ENCODE data around the gene SNX30.

Gene SNX30

DNA sequence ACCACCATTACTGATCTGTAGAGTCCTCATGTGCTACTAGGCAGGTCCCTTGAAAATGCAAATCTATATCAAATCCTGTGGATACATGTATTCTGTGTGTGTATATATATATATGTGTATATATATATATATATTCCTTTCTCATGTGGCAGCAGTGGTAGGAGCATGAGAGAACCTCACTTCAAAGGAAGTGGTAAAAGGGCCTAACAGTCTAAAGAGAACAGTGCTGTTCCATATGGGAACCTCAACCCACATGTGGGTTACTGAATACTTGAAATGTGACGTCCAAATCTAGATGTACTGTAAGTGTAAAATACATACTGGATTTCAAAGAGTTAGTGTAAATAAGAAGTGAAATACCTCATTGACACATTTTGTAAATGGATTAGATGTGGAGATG is 134.8 kb downstream of the SNX30 start (continued):
- TF ChIP-seq KLF7 (tag by site-specific recombination; IDR thresholded peaks at IDR 0.05; ENCODE audit: borderline replicate concordance) (no peak), ZBTB11 (tag by site-specific recombination; conservative IDR thresholded peaks at IDR 0.05; ENCODE audit: low read depth) (no peak)

GRCh38 chr9:112886351-112886750 is 135.8 kb downstream of the SNX30 start:
- TF ChIP-seq BCL11B (tag by site-specific recombination; IDR thresholded peaks at IDR 0.05; ENCODE audit: low read depth) (no peak), ZBTB20 (tag by site-specific recombination; IDR thresholded peaks at IDR 0.05) (no peak), ZXDB (tag by site-specific recombination; IDR thresholded peaks at IDR 0.05) (no peak), ZFHX2 (tag by site-specific recombination; conservative IDR thresholded peaks at IDR 0.05) (no peak), ZNF433 (tag by site-specific recombination; IDR thresholded peaks at IDR 0.05; ENCODE audit: low read depth) (no peak), YY2 (tag by site-specific recombination; IDR thresholded peaks at IDR 0.05) (no peak), ZNF280C (tag by site-specific recombination; IDR thresholded peaks at IDR 0.05) (no peak), ZNF394 (tag by site-specific recombination; IDR thresholded peaks at IDR 0.05; ENCODE audit: borderline replicate concordance) (no peak), ZNF792 (tag by site-specific recombination; IDR thresholded peaks at IDR 0.05) (no peak), ZNF416 (tag by site-specific recombination; IDR thresholded peaks at IDR 0.05) (no peak), ZNF747 (tag by site-specific recombination; IDR thresholded peaks at IDR 0.05) (no peak), ELK4 (IDR thresholded peaks at IDR 0.05; ENCODE audit: borderline replicate concordance, low read depth, low read length) (no peak), ZNF391 (tag by site-specific recombination; IDR thresholded peaks at IDR 0.05; ENCODE audit: borderline replicate concordance, low read depth) (no peak), CTCF (tag by site-specific recombination; IDR thresholded peaks at IDR 0.05) (no peak), ZNF223 (tag by site-specific recombination; IDR thresholded peaks at IDR 0.05) (no peak), ZNF366 (tag by site-specific recombination; conservative IDR thresholded peaks at IDR 0.05) (no peak), ZBTB8A (tag by site-specific recombination; IDR thresholded peaks at IDR 0.05) (no peak)
- TF ChIP-seq, protein P1, sequence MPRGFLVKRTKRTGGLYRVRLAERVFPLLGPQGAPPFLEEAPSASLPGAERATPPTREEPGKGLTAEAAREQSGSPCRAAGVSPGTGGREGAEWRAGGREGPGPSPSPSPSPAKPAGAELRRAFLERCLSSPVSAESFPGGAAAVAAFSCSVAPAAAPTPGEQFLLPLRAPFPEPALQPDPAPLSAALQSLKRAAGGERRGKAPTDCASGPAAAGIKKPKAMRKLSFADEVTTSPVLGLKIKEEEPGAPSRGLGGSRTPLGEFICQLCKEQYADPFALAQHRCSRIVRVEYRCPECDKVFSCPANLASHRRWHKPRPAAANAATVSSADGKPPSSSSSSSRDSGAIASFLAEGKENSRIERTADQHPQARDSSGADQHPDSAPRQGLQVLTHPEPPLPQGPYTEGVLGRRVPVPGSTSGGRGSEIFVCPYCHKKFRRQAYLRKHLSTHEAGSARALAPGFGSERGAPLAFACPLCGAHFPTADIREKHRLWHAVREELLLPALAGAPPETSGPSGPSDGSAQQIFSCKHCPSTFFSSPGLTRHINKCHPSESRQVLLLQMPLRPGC (tag by site-specific recombination; IDR thresholded peaks at IDR 0.05): no peak
- Histone ChIP-seq H3K9me3 (ENCODE audit: control insufficient read depth, insufficient read depth, low read depth, low read length) (no peaks in the 10 kb centered on the region), H3K4me3 (ENCODE audit: low read depth, low read length) (no peak overlapping the region), H3K4me1 (ENCODE audit: control insufficient read depth, insufficient read depth, low read length) (no peaks in the 10 kb centered on the region), H3K27ac (ENCODE audit: extremely low read depth, low read depth, low read length) (no peak overlapping the region), H3K36me3 (ENCODE audit: control insufficient read depth in 2 of 2, insufficient read depth in 1 of 2, low read length in 2 of 2) (peaks cover 0 to under 1% of the 10 kb centered on the region in 2 experiments; a peak in 1 of 3 replicates)
- POLR2A ChIA-PET: no interaction called here
- CTCF ChIA-PET: interaction anchor here (0.6 to 0.7 kb wide), 3 partner anchors 143 to 1124 kb away, joined by 3 read pairs; no protein-coding TSS in a partner anchor

All from HEK293 (cell line).